Keratinocyte (primary cell): Measurements from ENCODE around the gene FRY. TPM values are rescaled to one million over a fixed set of nuclear protein-coding genes. Genes with fewer than 3 reads are reported as not detected.

ENCODE experiments used
- DNase-seq: peaks from one replicate; pipeline ENCODE4 v3.0.0-alpha.2; 2011; ENCODE audit warnings: low read depth, missing footprints, low spot score
- FAIRE-seq: peaks from 2 replicates; lab custom pipeline; 2011; peaks lifted over from hg19 to GRCh38; lab: Jason Lieb, UNC
- H2AFZ ChIP-seq: 2 replicates; pipeline ENCODE4 v1.6.0; 2012; ENCODE audit warnings: low read length, control low read depth, inconsistent platforms; ENCODE audit not compliant: control insufficient read depth
- H3K27ac ChIP-seq: 2 replicates; pipeline ENCODE4 v1.5.1; 2011; ENCODE audit warnings: low read length; ENCODE audit not compliant: control insufficient read depth, insufficient read depth
- H3K27me3 ChIP-seq: 3 replicates; pipeline ENCODE4 v1.6.0; 2011; ENCODE audit warnings: low read length; ENCODE audit not compliant: control insufficient read depth, insufficient read depth; ENCODE audit errors: extremely low read depth
- H3K36me3 ChIP-seq, 2 experiments: 2 replicates in 1 of 2; 3 replicates in 1 of 2; pipeline ENCODE4 v1.5.1; 2011; ENCODE audit warnings: low read length in 2 of 2, mild to moderate bottlenecking in 1 of 2; ENCODE audit not compliant: control insufficient read depth in 2 of 2, insufficient read depth in 2 of 2; ENCODE audit errors: extremely low read depth in 1 of 2
- H3K4me1 ChIP-seq: 3 replicates; pipeline ENCODE4 v1.5.1; 2011; ENCODE audit warnings: low read length; ENCODE audit not compliant: control insufficient read depth, insufficient read depth; ENCODE audit errors: extremely low read depth
- H3K4me2 ChIP-seq: 3 replicates; pipeline ENCODE4 v1.6.0; 2011; ENCODE audit warnings: low read depth, low read length; ENCODE audit not compliant: control insufficient read depth, insufficient read depth; ENCODE audit errors: extremely low read depth
- H3K4me3 ChIP-seq, 3 experiments: fragments of 200-600 bp in 1 of 3; sonication (generic) in 1 of 3; 2 replicates in 2 of 3; 3 replicates in 1 of 3; pipeline ENCODE4 v1.5.1; 2011 to 2016; ENCODE audit warnings: low read length in 3 of 3, mild to moderate bottlenecking in 3 of 3, control low read depth in 2 of 3, inconsistent platforms in 1 of 3, low read depth in 1 of 3, mixed read lengths in 1 of 3, mixed run types in 1 of 3, moderate library complexity in 1 of 3; ENCODE audit not compliant: control insufficient read depth in 2 of 3, insufficient read depth in 2 of 3; ENCODE audit errors: extremely low read depth in 1 of 3
- H3K79me2 ChIP-seq: 2 replicates; pipeline ENCODE4 v1.6.0; 2012; ENCODE audit warnings: low read length; ENCODE audit not compliant: control insufficient read depth, insufficient read depth
- H3K9ac ChIP-seq: 3 replicates; pipeline ENCODE4 v1.6.0; 2011; ENCODE audit warnings: low read length; ENCODE audit not compliant: control insufficient read depth, insufficient read depth; ENCODE audit errors: extremely low read depth
- H3K9me1 ChIP-seq: 3 replicates; pipeline ENCODE4 v1.6.0; 2011; ENCODE audit warnings: low read length; ENCODE audit not compliant: control insufficient read depth, insufficient read depth; ENCODE audit errors: extremely low read depth
- H3K9me3 ChIP-seq: 2 replicates; pipeline ENCODE4 v1.5.1; 2012; ENCODE audit warnings: low read depth, low read length; ENCODE audit not compliant: control insufficient read depth
- H4K20me1 ChIP-seq: 3 replicates; pipeline ENCODE4 v1.6.0; 2011; ENCODE audit warnings: low read length; ENCODE audit not compliant: control insufficient read depth, insufficient read depth; ENCODE audit errors: extremely low read depth
- EZH2 ChIP-seq: IDR thresholded peaks from one replicate; pipeline ENCODE4 v1.6.1; 2012; ENCODE audit warnings: inconsistent platforms, mild to moderate bottlenecking, low read length, moderate library complexity
- dilution Hi-C: fragments of 300-500 bp; cut with MboI; formaldehyde crosslinking; loops from one replicate; pipeline ENCODE4 v1.7.0; 2020; ENCODE audit warnings: low sequenced_read_pairs; ENCODE audit not compliant: extremely low pct_ligation_motif_present
- polyA plus RNA-seq, 5 experiments: library from polyadenylated mRNA; depleted of rRNA in 3 of 5; stranded (reverse) in 3 of 5; stranded (forward) in 1 of 5; unstranded in 1 of 5; fragments of >200 nt; gene quantifications; 1 replicate in 1 of 5; 2 replicates in 3 of 5; 3 replicates in 1 of 5; pipeline versions ENCODE4 v1.2.1 to v1.2.3, GENCODE V29; 2011 to 2012; ENCODE audit warnings: missing spikeins in 2 of 5, low read depth in 1 of 5, low replicate concordance in 1 of 5
- TF ChIP-seq, protein P1 (sequence below), 3 experiments: IDR thresholded peaks in 1 of 3; conservative IDR thresholded peaks in 1 of 3; optimal IDR thresholded peaks in 1 of 3; 2 replicates in 2 of 3; 3 replicates in 1 of 3; pipeline versions ENCODE3 to v1.5.1; 2011; ENCODE audit warnings: low read length in 3 of 3, mild to moderate bottlenecking in 3 of 3, moderate library complexity in 2 of 3, control low read depth in 1 of 3, inconsistent platforms in 1 of 3; ENCODE audit not compliant: insufficient read depth in 2 of 3; ENCODE audit errors: extremely low read depth in 1 of 3

FRY gene
- polyA plus RNA-seq, 1 donor (not counting 4 experiments of a cell fraction or from before 2014, with no cell fraction given): 0.80 TPM

DNA sequence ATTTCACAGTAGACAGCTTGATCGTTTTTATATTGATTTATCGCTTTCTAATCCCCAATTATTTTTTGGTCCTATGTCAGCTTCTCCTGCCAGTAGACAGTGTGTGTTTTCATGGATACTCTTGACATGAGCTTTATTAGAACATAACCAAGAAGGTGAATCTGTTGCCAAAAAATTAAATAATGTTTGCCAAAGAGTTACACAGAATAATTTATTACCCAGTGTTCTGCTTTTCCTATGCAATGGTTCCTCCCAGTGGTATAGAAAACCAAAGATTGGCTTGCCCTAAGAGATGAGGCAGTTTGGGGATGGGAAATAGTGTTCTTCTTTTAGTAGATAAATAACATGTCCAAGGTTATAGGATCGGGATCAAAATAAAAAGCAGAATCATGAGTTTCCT lies 8.5 kb upstream of the FRY start:
- Histone ChIP-seq H3K36me3 (no peaks in the 10 kb centered on the region), H3K27ac (no peak overlapping the region), H2AFZ (no peak overlapping the region), H3K9ac (no peak overlapping the region), H3K27me3 (no peaks in the 10 kb centered on the region), H3K4me2 (no peak overlapping the region), H4K20me1 (no peaks in the 10 kb centered on the region), H3K4me3 (no peak overlapping the region), H3K9me3 (no peaks in the 10 kb centered on the region), H3K79me2 (no peaks in the 10 kb centered on the region), H3K9me1 (no peaks in the 10 kb centered on the region), H3K4me1 (no peaks in the 10 kb centered on the region)
- FAIRE-seq: no peak
- DNase-seq: no peak
- TF ChIP-seq, protein P1, sequence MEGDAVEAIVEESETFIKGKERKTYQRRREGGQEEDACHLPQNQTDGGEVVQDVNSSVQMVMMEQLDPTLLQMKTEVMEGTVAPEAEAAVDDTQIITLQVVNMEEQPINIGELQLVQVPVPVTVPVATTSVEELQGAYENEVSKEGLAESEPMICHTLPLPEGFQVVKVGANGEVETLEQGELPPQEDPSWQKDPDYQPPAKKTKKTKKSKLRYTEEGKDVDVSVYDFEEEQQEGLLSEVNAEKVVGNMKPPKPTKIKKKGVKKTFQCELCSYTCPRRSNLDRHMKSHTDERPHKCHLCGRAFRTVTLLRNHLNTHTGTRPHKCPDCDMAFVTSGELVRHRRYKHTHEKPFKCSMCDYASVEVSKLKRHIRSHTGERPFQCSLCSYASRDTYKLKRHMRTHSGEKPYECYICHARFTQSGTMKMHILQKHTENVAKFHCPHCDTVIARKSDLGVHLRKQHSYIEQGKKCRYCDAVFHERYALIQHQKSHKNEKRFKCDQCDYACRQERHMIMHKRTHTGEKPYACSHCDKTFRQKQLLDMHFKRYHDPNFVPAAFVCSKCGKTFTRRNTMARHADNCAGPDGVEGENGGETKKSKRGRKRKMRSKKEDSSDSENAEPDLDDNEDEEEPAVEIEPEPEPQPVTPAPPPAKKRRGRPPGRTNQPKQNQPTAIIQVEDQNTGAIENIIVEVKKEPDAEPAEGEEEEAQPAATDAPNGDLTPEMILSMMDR (optimal IDR thresholded peaks at IDR 0.05 in 1 of 3, IDR thresholded peaks at IDR 0.05 in 1 of 3, conservative IDR thresholded peaks at IDR 0.05 in 1 of 3; ENCODE audit: extremely low read depth in 1 of 3, insufficient read depth in 2 of 3, low read length in 3 of 3): no peak
- dilution Hi-C loops: no loop called here

DNA sequence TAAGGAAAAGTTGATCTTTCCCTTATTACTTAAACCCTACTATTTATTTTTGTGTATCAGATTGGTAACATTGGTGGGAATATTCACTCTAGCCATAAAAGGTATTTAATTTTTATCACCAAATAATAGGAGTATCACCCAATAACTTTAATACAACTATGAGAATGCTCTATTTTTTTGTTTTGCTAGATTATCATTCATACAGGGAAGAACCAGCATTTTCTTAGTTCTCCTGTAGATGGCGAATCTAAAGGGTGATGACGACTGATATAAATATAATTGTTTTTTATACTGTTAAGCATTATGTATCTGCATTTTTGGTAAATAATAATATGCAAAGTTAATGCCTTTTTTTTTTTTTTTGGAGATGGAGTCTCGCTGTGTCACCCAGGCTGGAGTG lies 7.9 kb upstream of the FRY start:
- H3K36me3 ChIP-seq: no peaks in the 10 kb centered on the region
- DNase-seq: no peak
- no peak for FAIRE-seq
- H3K9me1 ChIP-seq: no peaks in the 10 kb centered on the region
- no peaks in the 10 kb centered on the region for H3K4me1 ChIP-seq
- dilution Hi-C loops: no loop called here
- no peaks in the 10 kb centered on the region for H4K20me1 ChIP-seq
- no peak overlapping the region for H3K4me2 ChIP-seq
- no peak overlapping the region for H3K9ac ChIP-seq
- no peak for TF ChIP-seq EZH2
- TF ChIP-seq, protein P1 (optimal IDR thresholded peaks at IDR 0.05 in 1 of 3, IDR thresholded peaks at IDR 0.05 in 1 of 3, conservative IDR thresholded peaks at IDR 0.05 in 1 of 3; ENCODE audit: extremely low read depth in 1 of 3, insufficient read depth in 2 of 3, low read length in 3 of 3): no peak
- no peaks in the 10 kb centered on the region for H3K79me2 ChIP-seq
- no peak overlapping the region for H3K27ac ChIP-seq
- no peak overlapping the region for H2AFZ ChIP-seq
- no peaks in the 10 kb centered on the region for H3K27me3 ChIP-seq
- no peak overlapping the region for H3K4me3 ChIP-seq
- H3K9me3 ChIP-seq: no peaks in the 10 kb centered on the region
